KMS-11 (cell line): Measurements from ENCODE around the gene SLC22A3.

ENCODE experiments used
- H2AFZ ChIP-seq: fragments of 200-600 bp; sonication (generic); 2 replicates; pipeline ENCODE4 v1.6.1; 2016; ENCODE audit warnings: antibody characterized with exemption, mixed run types, low read depth
- H3K27ac ChIP-seq: fragments of 200-600 bp; sonication (generic); 2 replicates; pipeline ENCODE4 v1.6.1; 2016; ENCODE audit warnings: mild to moderate bottlenecking, mixed run types
- H3K27me3 ChIP-seq: fragments of 200-600 bp; sonication (generic); 2 replicates; pipeline ENCODE4 v1.6.1; 2017; ENCODE audit warnings: mild to moderate bottlenecking, low read depth, mixed run types, moderate library complexity; ENCODE audit not compliant: insufficient read depth
- H3K36me3 ChIP-seq: fragments of 200-600 bp; sonication (generic); 2 replicates; pipeline ENCODE4 v1.6.1; 2017; ENCODE audit warnings: mild to moderate bottlenecking, mixed run types; ENCODE audit not compliant: insufficient read depth
- H3K4me1 ChIP-seq: fragments of 200-600 bp; sonication (generic); 2 replicates; pipeline ENCODE4 v1.6.1; 2016; ENCODE audit warnings: mild to moderate bottlenecking, low read depth, mixed run types; ENCODE audit not compliant: poor library complexity, severe bottlenecking
- H3K4me2 ChIP-seq: fragments of 200-600 bp; sonication (generic); 2 replicates; pipeline ENCODE4 v1.7.0; 2016; ENCODE audit warnings: mild to moderate bottlenecking, mixed run types
- H3K4me3 ChIP-seq: fragments of 200-600 bp; sonication (generic); IDR thresholded peaks from 2 replicates; pipeline ENCODE4 v1.6.1; 2017; ENCODE audit warnings: low read depth, low read length, mixed read lengths; ENCODE audit not compliant: insufficient read depth
- H3K79me2 ChIP-seq: fragments of 200-600 bp; sonication (generic); 2 replicates; pipeline ENCODE4 v1.6.1; 2016; ENCODE audit warnings: low read depth, mixed run types; ENCODE audit not compliant: insufficient read depth
- H3K9ac ChIP-seq: fragments of 200-600 bp; sonication (generic); 2 replicates; pipeline ENCODE4 v1.6.1; 2016; ENCODE audit warnings: mild to moderate bottlenecking, mixed run types
- H4K20me1 ChIP-seq: fragments of 200-600 bp; sonication (generic); 2 replicates; pipeline ENCODE4 v1.6.1; 2016; ENCODE audit warnings: mild to moderate bottlenecking, mixed run types; ENCODE audit not compliant: insufficient read depth
- CTCF ChIP-seq: fragments of 200-600 bp; sonication (generic); conservative IDR thresholded peaks from 2 replicates; pipeline ENCODE4 v1.6.1; 2017; ENCODE audit warnings: low read depth, mild to moderate bottlenecking, antibody characterized with exemption, low read length, moderate library complexity, mixed read lengths

SLC22A3 gene

GRCh38 chr6:160327981-160328380, 20.2 kb upstream of the SLC22A3 start:
- Histone ChIP-seq H3K4me3 (no peak overlapping the region), H4K20me1 (no peaks in the 10 kb centered on the region), H3K27ac (no peak overlapping the region), H3K36me3 (no peaks in the 10 kb centered on the region), H3K79me2 (no peaks in the 10 kb centered on the region), H2AFZ (no peak overlapping the region), H3K9ac (no peak overlapping the region), H3K27me3 (no peaks in the 10 kb centered on the region), H3K4me1 (no peaks in the 10 kb centered on the region), H3K4me2 (no peak overlapping the region)
- no peak for TF ChIP-seq CTCF

- Histone ChIP-seq H4K20me1 (no peaks in the 10 kb centered on the region), H3K27me3 (no peaks in the 10 kb centered on the region), H3K79me2 (no peaks in the 10 kb centered on the region), H3K4me2 (no peak overlapping the region), H3K4me3 (no peak overlapping the region), H3K27ac (no peak overlapping the region), H3K36me3 (no peaks in the 10 kb centered on the region), H3K9ac (no peak overlapping the region), H2AFZ (no peak overlapping the region), H3K4me1 (no peaks in the 10 kb centered on the region)
- TF ChIP-seq CTCF, result no peak
These were observed 19.7 kb upstream of the SLC22A3 start for GRCh38 chr6:160328447-160328846.

GRCh38 chr6:160329188-160329587, 19.0 kb upstream of the SLC22A3 start:
- no peak overlapping the region for H3K27ac ChIP-seq
- H3K79me2 ChIP-seq, result no peaks in the 10 kb centered on the region
- no peaks in the 10 kb centered on the region for H3K27me3 ChIP-seq
- H3K9ac ChIP-seq, result no peak overlapping the region
- H2AFZ ChIP-seq, result no peak overlapping the region
- no peaks in the 10 kb centered on the region for H3K4me1 ChIP-seq
- H3K36me3 ChIP-seq, result no peaks in the 10 kb centered on the region
- no peak overlapping the region for H3K4me3 ChIP-seq
- no peak for TF ChIP-seq CTCF
- H3K4me2 ChIP-seq, result no peak overlapping the region
- H4K20me1 ChIP-seq, result no peaks in the 10 kb centered on the region

GRCh38 chr6:160330619-160331018, 17.6 kb upstream of the SLC22A3 start:
- Histone ChIP-seq H4K20me1 (no peaks in the 10 kb centered on the region), H3K9ac (no peak overlapping the region), H3K79me2 (no peaks in the 10 kb centered on the region), H3K27ac (no peak overlapping the region), H3K4me3 (no peak overlapping the region), H3K36me3 (no peaks in the 10 kb centered on the region), H3K4me1 (no peaks in the 10 kb centered on the region), H2AFZ (no peak overlapping the region), H3K27me3 (no peaks in the 10 kb centered on the region), H3K4me2 (no peak overlapping the region)
- TF ChIP-seq CTCF, result no peak

- Histone ChIP-seq H3K36me3 (no peaks in the 10 kb centered on the region), H3K27ac (no peak overlapping the region), H4K20me1 (no peaks in the 10 kb centered on the region), H3K9ac (no peak overlapping the region), H3K27me3 (no peaks in the 10 kb centered on the region), H3K4me3 (no peak overlapping the region), H3K4me1 (no peaks in the 10 kb centered on the region), H2AFZ (no peak overlapping the region), H3K79me2 (no peaks in the 10 kb centered on the region), H3K4me2 (no peak overlapping the region)
- no peak for TF ChIP-seq CTCF
These were observed 17.0 kb upstream of the SLC22A3 start for GRCh38 chr6:160331204-160331603.
